ENCODE data around the gene CERS6.

CERS6 gene

DNA sequence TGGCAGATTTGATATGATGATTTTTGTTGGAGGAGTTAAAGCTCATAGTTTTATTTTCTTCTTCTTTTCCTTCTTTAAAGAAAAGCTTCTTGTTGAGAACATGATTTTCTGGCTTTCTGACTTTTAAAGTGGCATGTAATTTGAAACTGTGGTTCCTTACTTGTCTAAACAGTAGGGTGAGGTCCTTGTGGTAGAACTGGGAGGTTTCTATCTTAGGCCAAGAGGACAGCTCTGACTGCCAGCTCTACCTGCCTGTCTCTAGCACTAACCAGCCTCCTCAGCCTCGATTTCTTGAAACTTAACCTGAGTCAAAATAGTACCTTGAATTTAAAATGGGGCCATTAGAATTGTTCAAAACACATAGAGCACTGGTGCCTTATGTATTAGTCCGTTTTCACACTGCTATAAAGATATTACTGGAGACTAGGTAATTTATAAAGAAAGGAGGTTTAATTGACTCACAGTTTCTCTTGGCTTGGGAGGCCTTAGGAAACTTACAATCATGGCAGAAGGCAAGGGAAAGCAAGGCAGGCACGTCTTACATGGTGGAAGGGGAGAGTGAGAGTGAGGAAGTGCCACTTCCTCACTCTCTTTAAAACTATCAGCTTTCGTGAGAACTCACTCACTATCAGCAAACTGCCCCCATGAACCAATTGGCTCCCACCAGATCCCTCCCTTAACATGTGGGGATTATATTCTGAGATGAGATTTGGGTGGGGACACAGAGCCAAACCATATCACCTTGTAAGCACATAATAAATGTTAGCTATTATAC is 119.0 kb downstream of the CERS6 start:
- no peak for DNase-seq

DNA sequence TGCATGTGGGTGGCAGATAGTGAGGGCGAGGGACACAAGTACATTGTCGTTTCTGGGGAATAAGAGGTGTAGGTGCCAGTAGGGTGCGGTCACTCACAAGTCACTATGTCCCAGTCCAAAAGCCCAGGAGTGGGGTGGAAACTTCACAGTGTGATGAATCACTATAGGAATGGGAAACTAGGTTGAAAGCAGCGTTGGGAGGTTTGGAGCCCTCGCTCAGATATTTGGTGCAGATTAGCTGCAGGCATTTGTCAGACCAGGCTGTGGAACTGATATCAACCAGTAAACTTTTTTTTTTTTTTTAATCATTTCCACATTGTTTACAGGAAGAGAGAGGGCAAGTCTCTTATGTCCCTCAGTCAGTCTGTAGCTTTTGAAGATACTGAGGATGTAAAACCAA is 121.8 kb downstream of the CERS6 start:
- no peak for DNase-seq

DNA sequence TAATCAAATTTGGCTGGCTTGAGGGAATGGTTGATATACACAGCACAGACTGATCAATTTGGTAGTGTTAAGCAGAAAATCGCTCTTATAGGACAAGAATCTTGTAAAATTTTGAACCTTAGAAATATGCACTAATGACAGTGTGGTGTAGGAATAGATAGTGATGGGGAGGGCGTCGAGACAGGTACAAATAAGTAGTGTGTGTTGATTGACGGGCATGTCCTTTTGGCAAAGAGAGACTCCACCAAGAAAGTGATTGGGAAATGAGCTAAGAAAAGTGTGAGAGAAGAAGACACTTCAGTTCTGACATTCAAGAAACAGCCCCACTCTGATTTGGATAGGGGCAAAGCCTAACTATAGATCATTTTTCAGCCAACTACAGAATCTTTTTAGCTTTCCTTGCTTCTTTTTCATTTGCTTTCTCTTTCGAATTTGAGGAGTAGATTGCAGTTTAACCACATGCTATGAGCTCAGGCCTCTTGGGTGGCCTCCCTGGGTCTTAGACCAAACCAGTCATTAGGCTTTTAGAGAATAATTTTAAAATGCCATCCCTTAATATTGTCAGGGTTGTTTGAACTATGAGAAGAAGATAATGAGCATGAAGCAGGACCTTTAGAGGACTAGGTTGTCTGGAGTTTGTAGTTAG is 127.1 kb downstream of the CERS6 start:
- DNase-seq, result no peak

DNA sequence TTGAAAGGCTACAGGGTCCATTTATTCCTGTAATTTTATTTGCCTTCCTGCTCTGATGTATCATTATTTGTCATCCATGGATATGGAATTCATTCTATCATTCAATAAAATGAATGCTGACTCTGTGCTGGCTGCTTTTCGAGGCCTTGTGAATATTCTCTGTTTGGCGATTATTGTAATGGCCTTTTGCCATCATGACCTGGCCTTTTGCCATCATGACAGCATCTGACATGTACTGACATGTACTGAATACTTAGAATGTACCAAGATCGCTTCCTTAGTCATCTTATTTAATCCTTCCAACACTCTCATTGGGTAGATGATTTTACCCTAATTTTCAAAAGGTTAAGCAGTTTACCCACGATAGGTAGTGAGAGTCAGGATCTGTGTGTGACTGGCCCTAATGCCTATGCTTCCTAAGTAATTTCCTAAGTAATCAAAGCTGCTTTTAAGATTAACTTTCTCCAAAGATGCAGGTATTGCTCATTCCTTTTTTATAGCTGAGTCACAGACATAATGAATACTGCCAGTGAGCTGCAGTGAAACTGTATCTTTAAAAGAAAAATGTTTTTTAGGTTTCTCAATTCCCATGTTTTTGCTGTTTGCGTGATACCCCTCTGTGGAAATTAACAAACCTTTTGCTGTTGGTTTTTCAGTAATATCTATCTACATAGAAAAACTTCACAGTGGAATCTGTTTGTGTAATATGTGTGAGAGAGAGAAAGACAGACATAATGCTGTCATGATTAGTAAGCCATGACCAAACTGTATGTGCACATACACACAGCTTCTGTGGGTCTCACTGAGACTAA is 127.8 kb downstream of the CERS6 start:
- peak; percentile 70 to 83 for DNase-seq

DNA sequence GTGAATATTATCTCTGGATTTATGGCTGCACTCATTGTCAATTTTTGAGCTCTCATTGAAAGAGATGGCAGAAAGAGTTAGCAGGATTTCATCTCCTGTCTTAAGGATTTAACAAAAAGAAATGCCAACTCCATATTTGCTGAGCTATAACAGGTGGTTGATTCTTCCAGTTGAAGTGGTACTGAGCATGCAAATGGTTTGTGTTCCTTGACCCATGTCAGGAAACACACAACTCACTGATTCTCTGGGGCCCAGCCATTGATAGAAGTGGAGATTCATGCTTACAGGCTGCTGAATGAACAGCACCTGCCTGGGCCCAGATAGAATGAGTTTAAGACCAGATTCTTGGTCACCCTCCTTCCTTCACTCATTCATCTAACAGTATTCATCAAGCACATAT is 128.8 kb downstream of the CERS6 start:
- peak in 1 of 2 experiments; percentile 31 for DNase-seq

DNA sequence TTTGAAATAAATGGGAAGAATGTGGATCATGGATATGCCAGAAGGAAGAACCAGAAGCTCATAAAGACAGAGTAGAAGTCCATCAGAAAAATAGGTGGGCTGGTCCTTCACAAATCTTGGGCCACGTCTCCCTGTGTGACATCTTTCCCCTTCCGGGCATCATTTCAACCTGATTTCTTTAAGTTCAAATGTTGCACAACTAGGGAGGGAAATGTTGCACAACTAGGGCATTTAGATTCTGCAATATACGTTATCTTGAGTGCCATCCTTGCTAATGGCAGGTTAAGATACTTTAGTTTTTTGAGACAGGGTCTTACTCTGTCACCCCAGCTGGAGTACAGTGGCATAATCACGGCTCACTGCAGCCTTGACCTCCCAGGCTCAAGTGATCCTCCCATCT is 129.6 kb downstream of the CERS6 start:
- DNase-seq, result no peak

DNA sequence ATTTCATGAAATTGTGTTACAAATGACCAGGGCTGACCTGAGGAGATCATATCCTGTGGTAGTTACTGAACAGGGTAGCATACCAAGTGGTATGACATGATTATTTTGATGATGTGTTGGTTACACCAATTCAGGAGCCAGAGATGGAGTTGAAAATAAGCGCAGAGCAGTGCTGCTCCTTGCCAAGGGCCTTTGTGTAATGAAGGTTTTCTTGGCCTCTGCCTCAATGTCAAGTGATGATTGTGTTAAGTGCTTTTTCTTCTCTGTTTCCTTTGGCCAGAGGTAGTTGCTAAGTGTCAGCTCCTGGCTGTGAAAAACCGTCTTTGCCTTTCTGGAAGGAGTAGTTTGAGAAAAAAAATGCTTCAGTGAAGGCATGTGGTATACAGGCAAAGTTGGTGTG is 131.2 kb downstream of the CERS6 start:
- DNase-seq, result peak; percentile 20 to 54

DNA sequence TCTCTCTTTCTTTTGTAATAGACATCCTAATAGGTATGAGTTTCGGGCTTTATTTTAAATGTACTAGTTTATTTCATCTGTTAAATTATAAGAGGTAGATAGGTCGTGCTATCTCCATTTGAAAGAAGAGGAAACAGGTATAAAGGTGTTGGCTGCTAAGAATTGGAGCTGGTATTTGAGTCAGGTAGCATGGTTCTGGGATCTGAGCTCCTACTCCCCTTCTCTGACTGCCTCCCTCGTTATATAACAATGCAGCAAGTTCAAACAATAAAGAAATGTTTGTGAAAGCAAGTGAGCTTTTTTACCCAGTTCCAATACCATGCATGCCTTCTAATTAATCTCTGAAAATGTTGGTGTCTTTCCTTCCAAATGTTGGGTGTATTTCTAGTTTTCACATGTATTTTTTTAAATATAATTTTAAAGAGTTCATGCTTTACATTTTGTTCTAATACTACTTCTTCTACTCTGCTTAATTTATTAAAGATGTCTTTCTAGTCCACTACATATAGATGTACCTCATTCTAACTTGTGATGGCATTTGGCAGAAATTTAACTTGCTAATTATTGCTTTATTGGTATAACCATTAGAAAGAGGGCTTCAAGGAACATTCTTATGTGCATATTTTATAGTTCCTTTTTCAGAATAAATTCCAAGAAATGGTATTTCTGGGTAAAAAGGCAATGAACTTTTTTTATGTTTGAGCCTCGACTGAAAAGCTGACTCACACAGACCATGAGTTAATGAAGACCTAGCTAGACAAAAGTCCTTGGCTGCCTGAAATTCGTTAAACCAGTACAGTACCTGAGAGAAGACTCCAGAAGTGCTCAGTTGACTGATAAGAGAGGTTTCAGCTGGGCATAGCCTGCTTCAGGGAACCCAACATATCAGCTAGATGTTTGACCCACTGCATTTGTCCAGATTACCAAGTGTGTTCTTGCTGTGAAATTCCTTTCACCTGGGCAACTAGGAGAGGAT is 133.5 kb downstream of the CERS6 start:
- DNase-seq, result no peak

DNA sequence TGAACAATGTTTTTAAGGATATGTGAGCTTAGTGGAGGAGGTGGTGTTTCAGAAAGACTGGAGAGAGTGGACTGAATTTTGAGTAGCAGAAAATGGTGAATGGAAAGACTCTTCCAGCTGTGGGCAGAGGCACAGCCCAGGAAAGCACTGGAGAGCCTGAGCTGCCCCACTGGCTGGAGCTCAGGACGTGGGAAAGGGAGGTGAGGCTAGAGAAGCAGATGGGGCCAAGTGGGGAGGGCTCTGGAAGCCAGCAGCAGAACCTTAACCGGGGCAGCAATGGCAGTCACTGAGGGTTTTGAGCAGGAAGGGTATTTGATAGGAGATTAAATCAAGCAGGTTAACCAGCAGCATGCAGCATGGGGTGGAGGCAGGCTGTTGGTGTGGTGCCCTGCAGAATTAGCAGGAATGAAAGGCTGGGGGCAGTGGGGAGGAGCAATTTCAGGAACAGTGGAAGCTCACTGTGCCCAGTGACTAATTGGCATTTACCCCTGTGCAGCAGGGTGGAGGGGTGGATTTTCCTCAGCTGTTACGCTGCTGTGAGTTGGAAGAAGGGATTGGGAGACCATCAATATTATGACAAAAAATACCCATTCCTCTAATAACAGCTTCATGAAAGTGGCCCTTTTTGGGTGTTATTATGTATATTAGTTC is 136.2 kb downstream of the CERS6 start:
- DNase-seq, result no peak

DNA sequence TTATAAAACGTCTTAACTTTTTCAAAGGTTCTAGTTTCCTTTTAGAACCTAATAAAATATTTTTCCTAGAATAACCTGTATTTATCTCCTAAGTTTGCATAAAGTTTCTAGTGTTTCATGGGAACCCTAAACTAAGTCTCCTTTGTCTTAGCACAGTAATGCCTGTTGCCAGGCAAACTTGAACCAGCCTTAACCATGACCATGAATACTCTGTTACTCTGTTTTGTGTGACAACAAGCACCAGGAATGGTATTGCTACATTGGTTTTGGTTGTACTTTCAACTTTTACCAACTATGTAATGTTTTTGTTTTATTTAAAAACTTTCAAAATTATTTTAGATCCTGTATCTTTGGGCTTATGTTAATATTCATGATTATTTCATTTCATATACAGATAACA is 137.6 kb downstream of the CERS6 start:
- DNase-seq, result no peak

DNA sequence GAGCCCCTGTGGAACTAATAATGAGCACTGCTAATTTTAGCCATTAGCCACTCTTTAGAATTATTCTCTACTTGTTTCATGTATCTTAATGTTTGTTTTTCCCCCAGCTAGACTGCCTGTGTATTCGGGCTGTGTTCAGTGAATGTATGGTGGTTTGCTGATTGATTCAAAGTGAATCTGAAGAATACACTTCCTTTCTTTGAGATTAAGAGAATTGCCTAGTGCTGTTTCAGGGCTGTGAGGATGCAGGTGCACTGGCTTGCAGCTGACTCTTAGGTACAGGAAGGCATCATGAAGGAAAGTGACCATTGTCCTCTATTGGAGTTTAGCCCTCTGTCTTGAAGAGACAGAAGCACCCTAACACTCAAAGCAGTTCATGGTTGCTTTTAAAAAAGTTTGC is 138.7 kb downstream of the CERS6 start:
- DNase-seq, result no peak

DNA sequence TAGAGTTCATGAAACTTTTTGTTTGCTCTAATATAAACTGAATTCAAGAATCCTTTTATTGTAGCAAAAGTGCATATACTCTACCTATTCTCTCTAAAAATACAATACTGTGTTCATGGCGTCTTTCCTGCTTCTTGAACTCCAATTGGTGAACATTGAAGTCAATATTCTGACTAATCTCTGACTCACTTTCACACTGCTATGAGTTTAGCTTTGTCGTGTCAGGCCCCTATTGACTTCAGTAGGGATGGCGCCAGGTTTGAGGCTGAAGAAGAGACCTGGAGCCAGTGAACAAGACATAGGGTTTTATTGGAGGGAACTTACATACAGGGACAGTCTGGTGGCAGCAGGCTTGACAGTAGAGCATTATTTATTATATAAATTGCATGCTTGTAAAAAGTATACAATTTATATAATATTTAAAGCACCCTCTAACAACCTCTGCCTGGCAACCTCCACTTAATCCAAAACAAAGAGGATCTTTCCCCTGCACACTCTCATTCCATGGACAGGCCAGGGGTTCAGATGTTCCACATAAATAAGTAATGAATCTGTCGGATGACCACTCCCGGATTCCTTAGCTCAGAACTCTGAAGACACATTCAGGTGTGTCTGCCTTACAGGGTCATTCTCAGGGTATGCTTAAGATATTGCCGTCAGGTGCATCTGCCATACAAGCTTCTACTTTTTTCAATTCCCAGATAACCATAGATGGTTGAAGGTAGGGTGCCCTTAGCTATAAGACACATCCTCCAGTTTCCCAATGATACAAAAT is 141.0 kb downstream of the CERS6 start:
- no peak for DNase-seq

DNA sequence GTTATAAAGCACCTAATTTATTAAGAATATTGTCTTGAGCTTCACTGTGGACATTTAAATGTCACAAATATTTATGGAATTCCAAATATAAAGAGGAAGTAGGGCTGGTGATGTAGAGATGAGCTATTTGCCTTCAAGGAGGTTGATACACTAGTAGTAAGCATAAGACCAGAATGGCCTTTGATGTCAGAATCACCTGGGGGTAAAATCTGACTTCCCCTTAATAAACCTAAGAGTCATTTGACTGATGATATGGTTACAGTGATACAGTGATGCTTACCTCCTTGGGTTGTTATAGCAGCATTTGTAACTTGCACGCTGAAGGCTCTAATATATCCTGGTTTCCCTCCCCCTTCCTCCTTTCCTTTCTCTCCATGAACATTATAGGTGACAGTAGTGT is 143.7 kb downstream of the CERS6 start:
- no peak for DNase-seq

DNA sequence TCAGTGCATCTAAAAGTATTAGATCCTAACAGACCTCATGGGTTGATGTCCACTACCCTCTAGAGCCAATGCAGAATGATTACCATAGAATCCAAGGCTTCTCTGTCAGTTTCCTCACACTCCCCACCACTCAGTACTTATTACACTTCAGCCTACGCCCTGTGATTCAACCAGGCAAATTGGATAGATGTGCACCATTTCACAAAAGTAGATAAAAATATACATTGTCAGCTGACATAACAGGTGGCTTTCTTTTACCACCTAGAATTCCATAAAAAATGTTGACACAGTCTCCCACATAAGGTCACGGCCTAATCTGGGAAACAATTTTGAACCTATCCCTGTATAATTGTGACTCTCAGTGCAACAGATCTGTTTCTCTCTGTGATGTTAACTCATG is 144.9 kb downstream of the CERS6 start:
- no peak for DNase-seq

DNA sequence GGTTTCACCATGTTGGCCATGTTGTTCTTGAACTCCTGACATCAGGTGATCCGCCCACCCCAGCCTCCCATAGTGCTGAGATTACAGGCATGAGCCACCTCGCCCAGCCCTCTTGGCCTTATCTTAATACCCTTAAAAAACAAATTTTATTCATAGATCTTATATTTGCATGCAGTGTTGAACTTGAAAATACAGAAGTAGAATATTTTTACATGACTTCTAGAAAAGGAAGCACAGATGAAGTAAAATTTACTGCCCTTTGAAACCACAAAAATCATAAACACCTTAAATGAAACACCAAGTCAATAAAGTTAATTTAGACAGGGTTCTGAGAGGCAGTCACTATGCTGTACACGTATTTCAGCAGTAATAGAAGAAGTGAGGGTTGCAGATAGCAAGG is 145.7 kb downstream of the CERS6 start:
- DNase-seq, result no peak

DNA sequence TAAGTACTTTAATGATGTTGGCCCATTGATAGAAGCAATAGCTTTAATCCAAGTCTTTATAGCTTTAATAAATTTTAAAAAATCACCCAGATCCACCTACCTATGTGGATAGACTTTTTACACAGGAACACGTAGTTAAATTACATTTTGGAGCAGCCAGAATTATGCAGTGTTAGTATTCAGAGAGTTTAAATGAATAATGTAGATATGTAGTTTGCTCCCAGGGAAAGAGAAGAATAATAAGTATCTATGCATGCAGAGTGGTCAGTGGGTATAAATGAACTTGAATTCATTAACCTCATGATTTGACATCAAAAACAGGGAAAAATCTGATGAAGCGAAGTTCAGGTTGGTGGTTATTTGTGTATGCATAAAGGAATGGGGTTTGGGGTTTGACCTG is 146.3 kb downstream of the CERS6 start:
- DNase-seq, result no peak

DNA sequence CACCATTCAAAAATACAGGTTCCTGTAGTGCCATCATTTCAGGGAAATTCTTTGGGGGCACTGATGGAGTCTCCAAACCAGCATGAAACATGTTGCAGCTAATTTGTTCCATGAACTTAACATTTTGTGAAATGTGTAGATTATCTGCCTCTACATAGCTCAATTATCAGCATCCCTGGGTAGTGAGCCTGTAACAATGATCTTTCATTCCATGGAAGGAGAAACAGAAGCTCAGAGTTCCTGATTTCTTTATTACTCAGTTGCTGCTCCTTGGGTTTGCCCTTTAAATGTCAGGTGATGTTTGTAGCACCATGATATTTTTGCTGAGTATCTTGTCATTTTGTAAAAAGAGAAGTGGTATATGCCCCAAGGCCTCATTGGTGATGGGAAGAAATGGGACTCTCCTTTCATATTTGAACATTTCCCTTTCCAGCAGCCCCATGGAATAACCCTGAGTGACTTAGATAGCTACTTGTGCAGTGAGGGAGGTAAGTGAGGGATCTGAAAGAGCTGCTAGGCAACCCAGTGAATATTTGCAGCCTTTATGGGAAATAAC is 146.9 kb downstream of the CERS6 start:
- no peak for DNase-seq

DNA sequence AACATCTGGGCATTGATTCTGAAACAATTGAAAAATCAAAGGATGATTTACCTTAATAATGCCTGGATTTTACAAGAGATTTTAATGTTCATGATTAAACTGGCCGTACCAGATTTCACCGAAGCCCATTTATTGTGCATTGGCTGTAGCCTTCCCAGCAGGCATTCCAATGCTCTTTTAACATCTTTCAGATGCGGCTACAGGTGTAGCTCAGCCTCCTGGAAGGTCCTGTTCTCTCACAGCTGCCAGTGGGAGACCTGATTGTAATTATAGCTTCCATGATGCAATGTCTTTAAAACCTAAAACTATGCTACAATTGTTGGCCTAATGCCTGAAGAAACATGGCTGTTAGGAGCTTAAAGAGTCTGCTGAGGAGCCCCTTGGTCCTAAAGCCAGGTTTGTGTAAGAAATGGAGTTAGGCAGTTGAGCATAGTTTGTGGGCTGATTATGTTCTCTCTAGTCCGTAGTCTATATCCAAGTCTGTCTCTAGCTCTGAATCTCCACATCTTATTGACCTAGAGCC is 147.4 kb downstream of the CERS6 start:
- no peak for DNase-seq

DNA sequence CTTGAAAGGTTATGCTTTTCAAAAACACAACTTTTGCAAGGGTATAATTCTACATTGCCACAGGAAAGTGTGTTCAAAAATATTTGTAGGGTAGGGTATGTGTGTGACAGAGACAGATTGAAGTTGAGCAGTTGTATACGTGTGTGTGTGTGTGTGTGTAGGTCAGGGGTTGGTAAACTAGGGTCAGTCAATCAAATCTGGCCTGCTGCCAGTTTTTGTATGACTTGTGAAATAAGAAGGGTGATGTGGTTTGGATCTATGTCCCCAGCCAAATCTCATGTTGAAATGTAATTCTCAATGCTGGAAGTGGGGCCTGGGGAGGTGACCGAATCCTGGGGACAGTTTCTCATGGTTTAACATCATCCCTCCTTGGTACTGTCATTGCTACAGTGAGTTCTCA is 148.2 kb downstream of the CERS6 start:
- no peak for DNase-seq

DNA sequence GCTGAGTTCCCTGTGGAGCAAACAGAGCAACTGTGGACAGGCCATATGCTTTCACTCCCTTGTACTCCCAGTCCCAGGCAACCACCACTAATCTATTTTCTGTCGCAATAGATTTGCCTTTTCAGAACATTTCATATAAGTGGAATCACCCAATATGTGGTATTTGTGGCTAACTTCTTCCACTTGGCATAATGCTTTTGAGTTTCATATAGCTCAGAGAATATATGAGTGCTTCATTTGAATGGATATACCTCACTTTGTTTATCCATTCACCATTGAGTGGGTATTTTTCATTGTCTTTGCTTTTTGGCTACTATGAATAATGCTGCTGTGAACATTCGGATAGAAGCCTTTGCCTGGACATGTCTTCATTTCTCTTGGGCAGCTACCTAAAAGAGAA is 151.9 kb downstream of the CERS6 start:
- DNase-seq, result no peak

DNA sequence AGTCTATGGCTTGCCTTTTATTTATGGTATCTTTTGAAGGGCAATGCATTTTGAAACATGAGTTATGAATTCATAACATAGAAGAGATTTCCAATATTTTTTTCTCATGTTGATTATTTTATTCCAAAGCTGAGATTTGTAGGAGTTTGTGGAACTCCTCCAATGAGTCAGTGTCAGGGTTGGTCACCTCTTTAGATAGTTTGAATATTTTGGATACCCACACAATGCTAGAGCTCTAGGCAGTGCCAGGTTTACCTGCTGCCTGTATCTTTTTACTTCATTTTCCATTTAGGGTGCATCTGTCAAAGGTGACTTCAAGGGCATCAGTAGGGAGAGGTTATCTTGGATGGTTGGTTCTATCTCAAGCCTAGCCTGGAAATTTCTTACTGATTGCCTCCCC is 152.7 kb downstream of the CERS6 start:
- no peak for DNase-seq

Data from NCI-H446 (cell line).